ES-I3 (cell line): ENCODE measurements around the gene UBE2D4.
"Not testable (repeated sequence)": the region's sequence is repeated elsewhere in the genome, so short reads cannot be mapped to it uniquely, and the experiment has no call there.

Source experiments
- H3K36me3 ChIP-seq: 2 replicates; pipeline ENCODE4 v1.6.1; 2013; ENCODE audit warnings: mild to moderate bottlenecking, low read length, control low read depth, moderate library complexity; ENCODE audit not compliant: insufficient read depth
- H3K4me1 ChIP-seq: 2 replicates; pipeline ENCODE4 v1.6.1; 2013; ENCODE audit warnings: mild to moderate bottlenecking, control low read depth, low read length; ENCODE audit not compliant: insufficient read depth
- H3K9ac ChIP-seq: 2 replicates; pipeline ENCODE4 v1.6.1; 2013; ENCODE audit warnings: low read depth, mild to moderate bottlenecking, low read length, moderate library complexity
- H3K9me3 ChIP-seq: 2 replicates; pipeline ENCODE4 v1.6.1; 2013; ENCODE audit warnings: mild to moderate bottlenecking, low read length, moderate library complexity; ENCODE audit not compliant: control insufficient read depth, insufficient read depth

Gene UBE2D4

DNA sequence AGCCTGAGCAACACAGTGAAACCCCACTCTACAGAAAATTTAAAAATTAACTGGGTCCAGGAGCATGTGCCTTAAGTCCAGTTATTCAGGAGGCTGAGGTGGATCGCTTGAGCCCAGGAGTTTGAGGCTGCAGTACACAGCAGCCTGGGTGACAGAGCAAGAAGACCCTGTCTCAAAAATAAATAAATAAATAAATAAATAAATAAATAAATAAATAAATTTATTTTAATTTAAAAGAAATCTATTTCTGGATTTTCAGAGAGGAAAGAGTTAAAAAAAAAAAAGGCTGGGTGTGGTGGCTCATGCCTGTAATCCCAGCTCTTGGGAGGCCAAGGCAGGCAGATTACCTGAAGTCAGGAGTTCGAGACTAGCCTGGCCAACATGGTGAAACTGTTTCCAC, 27.7 kb upstream of the UBE2D4 start:
- H3K36me3 ChIP-seq, H3K9ac ChIP-seq, H3K4me1 ChIP-seq, H3K9me3 ChIP-seq: not testable (repeated sequence)

- H3K9ac ChIP-seq, result no peak overlapping the region
- H3K36me3 ChIP-seq, result no peaks in the 10 kb centered on the region
- H3K4me1 ChIP-seq, result peaks cover 23% of the 10 kb centered on the region
- no peaks in the 10 kb centered on the region for H3K9me3 ChIP-seq
Observed at GRCh38 chr7:43902542-43903054, 23.6 kb upstream of the UBE2D4 start.

DNA sequence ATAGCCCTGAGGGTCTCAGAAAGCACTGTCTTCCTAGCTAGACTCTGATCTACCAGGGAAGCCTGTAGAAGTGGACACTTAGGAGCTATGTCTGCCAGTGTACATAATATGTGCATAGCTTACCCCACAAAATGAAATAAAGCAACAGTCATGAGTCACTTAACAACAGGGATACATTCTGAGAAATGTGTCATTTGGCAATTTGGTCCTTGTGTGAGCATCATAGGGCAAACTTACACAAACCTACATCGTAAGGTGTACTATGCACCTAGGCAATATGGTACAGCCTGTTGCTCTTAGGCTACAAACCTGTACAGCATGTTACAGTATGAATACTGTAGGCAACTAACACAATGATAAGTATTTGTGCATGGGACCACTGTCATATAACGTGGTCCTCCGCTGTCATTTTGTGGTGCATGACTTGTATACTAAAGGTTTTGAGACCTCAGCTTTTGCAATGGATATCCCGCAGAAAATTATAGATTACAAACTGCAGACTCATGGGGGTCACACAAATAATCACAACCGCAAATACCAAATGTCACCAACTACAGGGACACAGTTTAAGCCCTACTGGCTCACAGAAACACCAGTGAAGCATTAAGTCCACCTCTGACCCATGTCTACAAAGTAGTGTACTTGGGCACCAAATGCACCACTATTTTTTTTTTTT, 21.6 kb upstream of the UBE2D4 start:
- Histone ChIP-seq H3K9ac (no peak overlapping the region), H3K9me3 (no peaks in the 10 kb centered on the region), H3K4me1 (peaks cover 23% of the 10 kb centered on the region)

GRCh38 chr7:43905209-43905946, 20.9 kb upstream of the UBE2D4 start:
- Histone ChIP-seq H3K4me1 (peaks cover 23% of the 10 kb centered on the region), H3K9me3 (no peaks in the 10 kb centered on the region), H3K9ac (peak overlapping the region; percentile 67; the same call in 1 of the 2 replicates), H3K36me3 (no peaks in the 10 kb centered on the region)

More for the DNA sequence above, 21.6 kb upstream of the UBE2D4 start:
- no peaks in the 10 kb centered on the region for H3K36me3 ChIP-seq

- no peaks in the 10 kb centered on the region for H3K36me3 ChIP-seq
- no peaks in the 10 kb centered on the region for H3K9me3 ChIP-seq
- H3K4me1 ChIP-seq, result peaks cover 23% of the 10 kb centered on the region
- peak overlapping the region; percentile 67; the same call in 1 of the 2 replicates for H3K9ac ChIP-seq
Observed at GRCh38 chr7:43905956-43906330, 20.3 kb upstream of the UBE2D4 start.

- Histone ChIP-seq H3K9ac (peak within 1 kb of the TSS; percentile 67), H3K9me3 (no peaks in the 10 kb centered on the region), H3K36me3 (no peaks in the 10 kb centered on the region), H3K4me1 (peaks cover 23% of the 10 kb centered on the region)
Observed at GRCh38 chr7:43906331-43907010, 19.8 kb upstream of the UBE2D4 start, which contains the start of gene URGCP. TSS of gene URGCP (minus strand) at chr7:43906596. CDS start at chr7:43906575, 21 bp downstream.

DNA sequence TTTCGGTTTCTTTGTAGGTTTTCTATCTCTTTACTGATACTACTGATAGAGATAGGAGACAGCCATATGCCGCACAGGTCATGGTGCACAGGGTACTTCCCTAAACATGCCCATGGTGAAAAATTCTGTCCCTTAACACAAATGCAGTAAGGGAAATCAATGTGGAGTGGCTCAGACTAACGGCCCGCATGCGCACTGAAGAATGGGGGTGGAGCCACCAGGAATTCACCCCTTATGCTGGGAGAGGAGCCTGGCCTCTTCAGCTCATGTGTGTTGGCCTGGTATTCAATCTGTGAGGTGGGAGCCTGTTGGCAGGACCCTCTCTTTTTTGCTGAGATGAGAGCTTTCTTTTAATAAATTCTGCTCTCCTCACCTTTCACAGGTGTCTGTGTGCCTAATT, 11.4 kb upstream of the UBE2D4 start:
- Histone ChIP-seq H3K36me3 (no peaks in the 10 kb centered on the region), H3K9me3 (peaks cover 5% of the 10 kb centered on the region; the same call in 1 of the 2 replicates), H3K9ac (no peak overlapping the region), H3K4me1 (peaks cover 11% of the 10 kb centered on the region; the same call in 1 of the 2 replicates)

DNA sequence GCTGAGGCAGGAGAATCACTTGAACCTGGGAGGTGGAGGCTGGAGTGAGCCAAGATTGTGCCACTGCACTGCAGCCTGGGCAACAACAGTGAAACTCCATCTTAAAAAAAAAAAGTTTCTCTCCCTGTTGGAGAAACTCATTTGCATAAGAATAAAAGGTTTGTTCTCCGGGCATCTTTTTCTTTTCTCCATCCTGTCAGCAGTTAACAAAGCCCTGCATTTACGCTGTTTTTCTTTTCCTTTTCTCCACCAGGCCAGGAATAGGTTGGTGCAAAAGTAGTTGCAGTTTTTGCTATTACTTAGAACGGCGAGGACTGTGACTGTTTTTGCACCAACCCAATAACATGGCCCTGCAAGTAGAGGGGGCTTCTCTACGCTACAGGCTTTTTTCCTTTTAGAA, 10.3 kb upstream of the UBE2D4 start:
- no peak overlapping the region for H3K9ac ChIP-seq
- H3K4me1 ChIP-seq, result peaks cover 11% of the 10 kb centered on the region; the same call in 1 of the 2 replicates
- H3K9me3 ChIP-seq, result peaks cover 5% of the 10 kb centered on the region; the same call in 1 of the 2 replicates
- no peaks in the 10 kb centered on the region for H3K36me3 ChIP-seq

- Histone ChIP-seq H3K9ac (no peak overlapping the region), H3K4me1 (no peaks in the 10 kb centered on the region), H3K9me3 (no peaks in the 10 kb centered on the region), H3K36me3 (no peaks in the 10 kb centered on the region)
Observed at GRCh38 chr7:43921423-43921822, 4.8 kb upstream of the UBE2D4 start.

- Histone ChIP-seq H3K9ac (no peak overlapping the region), H3K4me1 (no peaks in the 10 kb centered on the region), H3K36me3 (no peaks in the 10 kb centered on the region), H3K9me3 (no peaks in the 10 kb centered on the region)
Observed at GRCh38 chr7:43922726-43923125, 3.5 kb upstream of the UBE2D4 start.

GRCh38 chr7:43926798-43927123, 525 bp downstream of the UBE2D4 start:
- Histone ChIP-seq H3K4me1 (no peaks in the 10 kb centered on the region), H3K36me3 (no peaks in the 10 kb centered on the region), H3K9ac (peak overlapping the region; percentile 70; the same call in 1 of the 2 replicates), H3K9me3 (no peaks in the 10 kb centered on the region)

- no peaks in the 10 kb centered on the region for H3K4me1 ChIP-seq
- no peaks in the 10 kb centered on the region for H3K9me3 ChIP-seq
- H3K36me3 ChIP-seq, result no peaks in the 10 kb centered on the region
- no peak overlapping the region for H3K9ac ChIP-seq
Observed at GRCh38 chr7:43927810-43928209, 1.6 kb downstream of the UBE2D4 start.

- no peaks in the 10 kb centered on the region for H3K36me3 ChIP-seq
- no peaks in the 10 kb centered on the region for H3K4me1 ChIP-seq
- no peaks in the 10 kb centered on the region for H3K9me3 ChIP-seq
- no peak overlapping the region for H3K9ac ChIP-seq
Observed at GRCh38 chr7:43929529-43930457, 3.6 kb downstream of the UBE2D4 start.

GRCh38 chr7:43931346-43931745, 5.1 kb downstream of the UBE2D4 start:
- H3K36me3 ChIP-seq, result no peaks in the 10 kb centered on the region
- no peaks in the 10 kb centered on the region for H3K9me3 ChIP-seq
- H3K9ac ChIP-seq, result no peak overlapping the region
- H3K4me1 ChIP-seq, result no peaks in the 10 kb centered on the region
